HG03565 (cell line): ENCODE results near the gene ZGPAT.

Experiments
- ATAC-seq: cut with Tn5 transposase; IDR thresholded peaks from one replicate; pipeline ENCODE4 v1.9.1; 2021; ENCODE audit warnings: mild to moderate bottlenecking, moderate library complexity; ENCODE audit not compliant: unreplicated experiment

The ZGPAT gene

DNA sequence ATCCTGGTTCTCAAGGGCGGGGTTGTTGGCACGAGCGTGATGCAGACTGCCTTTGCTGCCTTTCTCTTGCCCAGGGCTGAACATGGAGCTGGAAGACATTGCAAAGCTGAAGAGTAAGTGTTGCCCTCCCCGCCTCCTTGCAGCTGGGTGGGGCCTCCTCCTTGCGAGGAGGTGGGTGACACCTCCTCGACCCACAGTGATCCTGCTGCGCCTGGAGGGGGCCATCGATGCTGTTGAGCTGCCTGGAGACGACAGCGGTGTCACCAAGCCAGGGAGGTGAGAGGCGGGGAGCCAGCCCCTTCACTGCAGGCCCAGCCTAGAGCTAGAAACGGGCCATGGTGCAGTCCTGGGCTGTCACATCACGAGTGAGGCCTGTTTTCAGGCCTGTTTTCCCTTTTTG lies 29.8 kb upstream of the ZGPAT start:
- no peak for ATAC-seq

DNA sequence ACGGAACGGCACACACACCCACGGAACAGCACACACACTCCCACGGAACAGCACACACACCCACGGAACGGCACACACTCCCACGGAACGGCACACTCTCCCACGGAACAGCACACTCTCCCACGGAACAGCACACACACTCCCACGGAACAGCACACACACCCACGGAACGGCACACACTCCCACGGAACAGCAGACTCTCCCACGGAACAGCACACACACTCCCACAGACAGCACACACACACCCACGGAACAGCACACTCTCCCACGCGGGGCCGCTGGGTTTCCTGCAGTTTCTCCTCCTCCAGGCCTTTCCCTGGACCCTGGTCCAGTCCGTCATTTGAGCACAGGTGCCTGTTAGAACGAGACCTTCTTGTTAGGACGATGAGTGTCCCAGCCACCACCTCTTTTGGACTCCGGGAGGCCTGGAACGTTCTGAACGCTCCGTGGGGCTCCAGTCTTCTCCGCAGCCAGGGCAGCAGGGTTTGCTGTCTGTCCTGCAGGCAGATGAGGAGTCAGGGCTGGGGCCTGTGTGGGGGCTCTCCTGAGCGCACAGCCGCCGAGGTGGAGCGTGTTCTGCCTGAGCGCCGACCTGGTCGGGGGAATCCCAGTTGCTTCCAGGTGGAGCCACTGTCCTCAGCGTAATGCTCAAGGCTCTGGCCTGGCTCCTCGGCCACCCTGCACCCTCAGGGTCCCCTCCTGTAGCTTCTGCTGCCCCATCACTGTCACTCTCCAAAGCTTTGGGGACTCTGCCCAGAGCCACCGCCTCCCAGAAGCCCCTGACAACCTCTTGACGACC lies 29.0 kb upstream of the ZGPAT start:
- ATAC-seq = no peak

DNA sequence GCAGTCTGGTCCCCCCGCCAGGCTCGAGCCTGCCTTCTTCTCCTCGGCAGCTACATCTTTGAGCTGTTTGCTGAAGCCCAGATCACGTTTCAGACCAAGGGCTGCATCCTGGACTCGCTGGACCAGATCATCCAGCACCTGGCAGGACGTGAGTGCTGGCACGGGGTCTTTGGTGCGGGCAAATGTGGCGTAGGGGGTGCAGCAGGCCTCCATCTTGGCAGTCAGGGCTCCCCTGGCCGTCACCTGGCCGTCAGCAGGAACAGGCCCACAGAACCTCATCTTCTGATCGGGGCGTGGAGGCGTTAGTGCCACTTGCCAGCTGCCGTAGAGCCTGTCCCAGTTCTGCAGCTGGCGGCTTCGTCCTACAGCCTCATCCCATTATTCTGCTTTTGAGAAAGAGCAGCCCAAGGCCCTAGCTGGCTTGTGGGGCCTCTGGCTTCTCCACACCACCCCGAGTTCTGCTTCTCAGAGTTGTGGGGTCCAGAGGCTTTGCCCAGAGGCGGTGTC lies 28.0 kb upstream of the ZGPAT start:
- no peak for ATAC-seq

DNA sequence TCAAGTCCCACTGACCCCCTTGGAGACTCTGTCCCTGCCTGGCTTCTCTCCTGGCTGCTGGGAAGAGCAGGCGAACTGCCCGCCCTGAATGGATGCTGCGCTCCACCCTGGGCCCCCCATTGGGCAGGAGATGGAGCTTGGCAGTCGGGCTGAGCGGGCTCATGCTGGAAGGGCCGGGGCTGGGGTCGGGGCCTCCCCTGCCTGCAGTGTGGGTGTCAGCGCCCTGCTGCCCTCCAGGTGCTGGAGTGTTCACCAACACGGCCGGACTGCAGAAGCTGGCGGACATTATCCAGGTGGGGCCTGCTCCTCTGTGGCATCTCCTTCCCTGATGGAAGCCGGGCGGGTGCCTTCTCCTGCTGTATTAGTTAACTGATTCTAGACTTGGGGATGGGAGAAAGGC lies 27.4 kb upstream of the ZGPAT start:
- ATAC-seq = no peak

DNA sequence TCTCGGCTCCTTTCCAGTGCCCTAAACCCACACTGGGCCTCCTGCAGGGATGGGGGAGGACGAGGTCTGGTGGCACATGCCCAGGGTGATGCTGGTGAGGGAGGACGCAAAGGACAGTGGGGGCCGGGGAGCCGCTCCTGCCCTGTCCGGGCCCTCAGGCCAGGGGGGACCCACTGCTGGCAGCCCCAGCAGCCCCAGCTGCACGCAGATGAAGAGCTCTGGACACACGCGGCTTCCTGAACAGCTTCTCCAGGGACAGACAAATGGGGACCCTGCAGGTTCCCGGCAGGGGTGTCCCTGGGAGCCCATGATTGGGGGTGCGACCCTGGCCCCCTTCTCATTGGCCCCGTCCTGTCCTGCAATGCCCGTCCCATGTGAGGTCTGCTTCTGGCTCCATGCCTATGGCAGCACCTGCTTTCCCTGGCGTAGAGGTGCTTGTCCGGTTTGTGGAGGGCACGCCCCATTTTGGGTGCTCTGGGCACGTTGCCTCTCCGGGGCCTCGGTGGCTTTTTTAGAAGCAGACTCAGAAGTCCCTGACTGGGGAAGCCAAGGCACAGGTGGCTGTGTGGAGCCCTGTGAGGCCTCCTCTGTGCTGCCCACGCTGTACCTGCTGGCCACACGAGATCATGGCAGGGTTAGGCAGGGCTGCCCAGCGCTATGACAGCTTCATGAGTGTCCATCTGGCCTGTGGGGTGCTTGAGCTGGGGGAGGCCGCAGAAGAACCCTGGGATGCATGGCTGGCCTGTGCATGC lies 26.8 kb upstream of the ZGPAT start:
- no peak for ATAC-seq

DNA sequence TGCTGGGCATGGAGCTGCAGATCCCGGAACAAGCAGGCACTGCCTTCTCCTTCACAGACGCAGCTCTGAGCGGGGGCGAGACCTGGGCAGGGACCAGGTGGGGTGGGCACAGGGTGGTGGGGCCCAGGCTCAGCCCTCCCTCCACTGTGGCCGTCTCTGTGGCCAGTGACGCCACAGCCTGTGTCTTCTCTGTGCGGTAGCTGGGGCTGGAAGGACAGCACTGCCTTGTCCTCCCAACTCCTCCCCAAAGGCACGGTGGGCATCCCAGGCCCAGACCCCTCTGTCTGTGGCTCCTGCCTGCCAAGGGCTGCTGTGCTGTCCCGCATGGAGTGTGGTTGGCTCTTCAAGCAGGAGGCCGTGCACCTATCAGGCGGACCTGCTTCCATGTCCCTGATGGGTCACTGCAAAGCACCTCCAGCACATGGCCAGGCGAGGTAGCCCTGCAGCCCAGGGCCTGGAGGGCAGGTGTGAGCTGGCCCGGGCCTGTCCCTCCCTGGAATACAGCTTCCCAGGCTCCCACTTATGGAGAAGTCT lies 26.2 kb upstream of the ZGPAT start:
- ATAC-seq = no peak

DNA sequence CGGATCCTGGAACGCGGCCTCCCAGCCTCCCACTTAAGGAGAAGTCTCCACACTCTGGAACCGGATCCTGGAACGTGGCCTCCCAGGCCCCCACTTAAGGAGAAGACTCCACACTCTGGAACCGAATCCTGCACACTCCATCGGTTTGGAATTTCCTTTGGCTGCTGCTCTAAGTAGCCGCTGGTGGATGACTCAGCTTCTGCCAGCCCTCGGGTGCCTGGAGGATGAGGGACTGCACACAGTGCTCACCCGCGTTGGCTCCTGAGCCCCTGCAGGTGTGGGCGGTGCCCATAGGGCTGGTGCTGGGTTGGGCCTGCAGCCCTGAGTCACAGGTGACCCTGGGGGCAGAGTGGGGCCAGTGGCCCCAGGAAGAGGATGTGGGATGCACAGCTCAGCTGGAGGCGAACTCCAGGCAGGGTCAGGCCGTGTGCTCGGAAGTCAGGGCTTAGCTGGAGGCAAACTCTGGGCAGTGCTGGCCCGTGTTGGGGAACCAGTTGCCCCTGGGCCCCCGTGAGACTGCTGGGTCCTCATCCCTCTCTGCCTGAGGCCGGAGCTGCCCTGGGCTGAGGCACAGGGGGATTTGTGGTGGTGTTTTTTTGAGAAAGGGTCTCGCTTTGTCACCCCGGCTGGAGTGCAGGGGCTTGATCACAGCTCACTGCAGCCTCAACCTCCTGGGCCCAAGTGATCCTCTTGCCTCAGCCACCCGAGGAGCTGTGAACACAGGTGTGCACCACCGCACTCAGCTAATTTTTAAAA lies 25.3 kb upstream of the ZGPAT start:
- no peak for ATAC-seq

DNA sequence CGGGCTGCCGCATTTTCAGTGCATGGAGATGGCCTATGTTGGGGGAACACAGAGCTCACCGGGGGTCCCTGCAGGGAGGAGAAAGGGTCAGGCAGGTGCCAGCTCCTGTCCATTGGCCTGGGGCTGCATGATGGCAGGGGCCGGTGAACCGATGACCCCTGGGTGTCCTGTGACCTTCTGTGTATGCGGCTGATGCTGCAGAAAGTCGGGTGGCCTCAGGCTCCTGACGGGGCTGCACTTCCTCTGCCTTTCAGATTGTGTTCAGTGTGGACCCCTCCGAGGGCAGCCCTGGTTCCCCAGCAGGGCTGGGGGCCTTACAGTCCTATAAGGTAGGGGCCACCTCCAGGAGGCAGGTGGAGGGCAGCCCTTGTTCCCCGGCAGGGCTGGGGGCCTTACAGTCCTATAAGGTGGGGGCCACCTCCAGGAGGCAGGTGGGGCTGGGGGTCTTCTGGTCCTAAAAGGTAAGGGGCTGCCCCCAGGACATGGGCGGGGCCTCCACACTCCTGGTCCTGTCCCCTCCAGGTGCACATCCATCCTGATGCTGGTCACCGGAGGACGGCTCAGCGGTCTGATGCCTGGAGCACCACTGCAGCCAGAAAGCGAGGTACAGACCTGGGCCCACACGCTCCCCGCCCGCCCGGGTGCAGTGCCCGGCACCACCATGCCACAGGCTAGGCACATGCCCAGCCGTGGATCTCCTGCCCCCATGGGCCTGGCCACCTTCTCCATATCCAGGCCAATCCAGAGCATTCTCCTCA lies 22.4 kb upstream of the ZGPAT start:
- ATAC-seq = no peak

DNA sequence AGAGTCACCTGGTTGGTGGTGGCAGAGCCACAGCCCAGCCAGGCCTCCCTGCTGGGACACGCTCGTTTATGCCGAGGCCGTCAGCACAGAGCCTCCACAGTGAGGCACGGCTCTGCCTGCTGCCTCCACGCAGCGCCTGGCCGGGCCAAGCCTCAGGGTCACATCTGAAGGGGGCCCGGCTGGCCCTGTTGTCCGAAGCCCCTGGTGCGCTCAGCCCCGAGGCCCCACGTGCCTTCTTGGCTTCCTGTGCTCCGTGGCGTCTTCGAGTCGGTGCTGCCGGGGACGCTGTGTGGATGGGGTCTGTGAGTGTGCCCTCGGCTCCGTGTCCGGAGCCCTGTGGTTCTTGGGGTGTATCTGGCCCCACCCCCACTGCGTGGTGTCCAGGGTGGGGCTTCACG lies 21.7 kb upstream of the ZGPAT start:
- ATAC-seq = no peak

DNA sequence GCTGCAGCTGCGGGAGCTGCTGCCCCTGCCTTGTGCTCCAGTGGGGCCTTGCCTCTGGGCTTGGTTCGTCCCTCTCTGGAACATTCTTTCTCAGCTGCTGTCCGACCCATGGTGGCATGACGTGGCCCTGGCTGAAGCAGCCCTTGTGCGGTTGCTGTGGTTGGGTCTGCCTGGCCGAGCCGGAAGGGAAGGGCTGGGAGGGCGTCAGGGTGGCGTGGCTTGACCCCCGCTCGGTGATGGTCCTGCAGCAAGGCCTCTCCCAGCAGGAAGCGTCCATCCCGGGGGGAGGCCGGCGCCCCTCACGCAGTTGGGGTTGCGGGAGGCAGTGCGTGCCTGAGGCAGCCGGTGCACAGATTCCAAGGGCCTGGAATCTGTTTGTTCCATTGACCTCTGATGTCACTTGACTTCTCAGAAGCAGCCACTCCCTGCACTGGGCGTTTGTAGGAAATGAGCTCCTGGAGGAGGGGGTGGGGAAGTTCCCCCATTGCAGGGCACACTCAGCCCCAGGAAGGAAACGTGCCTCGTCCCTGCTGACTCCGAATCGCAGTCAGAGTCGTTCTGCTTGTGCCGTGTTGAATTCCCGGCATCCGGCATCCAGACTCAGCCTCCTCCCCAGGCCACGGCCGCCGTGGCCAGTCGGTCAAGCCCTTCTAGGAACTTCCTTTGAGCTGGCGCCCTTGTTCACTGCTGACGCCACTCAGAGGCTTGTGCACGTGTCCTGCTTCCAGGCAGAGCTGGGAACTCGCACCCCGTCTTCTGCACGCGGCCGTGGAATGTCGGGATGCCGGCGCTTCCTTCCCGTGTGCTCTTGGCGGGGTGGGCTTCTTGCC lies 21.1 kb upstream of the ZGPAT start:
- ATAC-seq = no peak

DNA sequence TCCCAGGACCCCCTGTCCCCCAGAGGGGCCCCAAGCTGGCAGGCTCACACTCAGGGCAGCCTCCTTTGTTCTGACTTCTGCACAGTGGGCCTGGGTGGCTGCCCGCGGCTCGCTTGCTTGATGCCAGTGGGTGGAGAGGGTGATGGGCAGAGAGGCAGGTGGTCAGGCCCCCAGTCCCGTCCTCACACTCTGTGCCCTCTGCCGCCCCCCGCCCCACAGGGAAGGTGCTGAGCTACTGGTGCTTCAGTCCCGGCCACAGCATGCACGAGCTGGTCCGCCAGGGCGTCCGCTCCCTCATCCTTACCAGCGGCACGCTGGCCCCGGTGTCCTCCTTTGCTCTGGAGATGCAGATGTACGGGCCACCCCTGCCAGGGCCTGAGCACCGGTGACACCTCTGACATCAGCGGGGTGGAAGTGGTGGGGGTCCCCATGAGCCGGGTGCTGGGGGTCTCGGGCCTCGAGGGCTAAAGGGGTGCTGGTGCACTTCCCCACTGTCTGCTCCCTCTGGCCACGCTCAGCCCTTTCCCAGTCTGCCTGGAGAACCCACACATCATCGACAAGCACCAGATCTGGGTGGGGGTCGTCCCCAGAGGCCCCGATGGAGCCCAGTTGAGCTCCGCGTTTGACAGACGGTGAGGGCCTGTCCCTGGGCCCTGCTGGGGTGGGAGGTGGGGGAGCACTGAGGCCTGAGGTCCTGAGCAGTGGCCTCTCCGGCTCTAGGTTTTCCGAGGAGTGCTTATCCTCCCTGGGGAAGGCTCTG lies 20.2 kb upstream of the ZGPAT start:
- no peak for ATAC-seq

DNA sequence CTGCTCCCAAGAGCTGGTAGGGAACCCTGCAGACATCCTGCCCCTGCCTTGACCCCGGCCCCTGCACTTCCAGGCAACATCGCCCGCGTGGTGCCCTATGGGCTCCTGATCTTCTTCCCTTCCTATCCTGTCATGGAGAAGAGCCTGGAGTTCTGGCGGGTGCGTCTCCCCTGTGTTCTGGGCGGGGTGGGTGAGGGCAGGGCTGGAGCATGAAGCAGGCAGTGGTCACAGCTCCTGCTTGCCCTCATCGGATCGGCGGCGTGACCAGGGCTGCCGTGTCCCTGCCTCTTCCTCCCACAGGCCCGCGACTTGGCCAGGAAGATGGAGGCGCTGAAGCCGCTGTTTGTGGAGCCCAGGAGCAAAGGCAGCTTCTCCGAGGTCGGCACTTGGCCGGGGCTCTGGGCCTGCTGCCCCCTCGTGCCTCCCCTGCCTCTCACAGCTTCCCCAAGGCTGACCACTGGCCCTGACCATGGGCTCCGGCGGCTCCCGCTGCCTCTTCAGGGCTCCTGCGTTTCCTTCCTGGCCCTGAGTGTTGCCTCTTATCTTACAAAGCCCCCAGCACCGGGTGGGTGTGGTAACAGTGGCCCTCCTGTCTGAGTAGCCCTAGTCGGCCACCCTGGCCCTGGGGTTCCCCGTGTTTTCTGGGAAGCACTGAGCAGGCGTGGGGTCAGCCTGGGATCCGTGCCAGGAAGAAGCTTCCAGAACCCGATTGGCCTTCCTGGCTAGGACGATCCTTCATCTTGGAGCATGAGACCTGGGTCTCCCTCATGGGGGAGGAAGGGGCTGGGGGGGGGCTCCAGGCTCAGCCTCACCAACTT lies 19.4 kb upstream of the ZGPAT start:
- no peak for ATAC-seq

DNA sequence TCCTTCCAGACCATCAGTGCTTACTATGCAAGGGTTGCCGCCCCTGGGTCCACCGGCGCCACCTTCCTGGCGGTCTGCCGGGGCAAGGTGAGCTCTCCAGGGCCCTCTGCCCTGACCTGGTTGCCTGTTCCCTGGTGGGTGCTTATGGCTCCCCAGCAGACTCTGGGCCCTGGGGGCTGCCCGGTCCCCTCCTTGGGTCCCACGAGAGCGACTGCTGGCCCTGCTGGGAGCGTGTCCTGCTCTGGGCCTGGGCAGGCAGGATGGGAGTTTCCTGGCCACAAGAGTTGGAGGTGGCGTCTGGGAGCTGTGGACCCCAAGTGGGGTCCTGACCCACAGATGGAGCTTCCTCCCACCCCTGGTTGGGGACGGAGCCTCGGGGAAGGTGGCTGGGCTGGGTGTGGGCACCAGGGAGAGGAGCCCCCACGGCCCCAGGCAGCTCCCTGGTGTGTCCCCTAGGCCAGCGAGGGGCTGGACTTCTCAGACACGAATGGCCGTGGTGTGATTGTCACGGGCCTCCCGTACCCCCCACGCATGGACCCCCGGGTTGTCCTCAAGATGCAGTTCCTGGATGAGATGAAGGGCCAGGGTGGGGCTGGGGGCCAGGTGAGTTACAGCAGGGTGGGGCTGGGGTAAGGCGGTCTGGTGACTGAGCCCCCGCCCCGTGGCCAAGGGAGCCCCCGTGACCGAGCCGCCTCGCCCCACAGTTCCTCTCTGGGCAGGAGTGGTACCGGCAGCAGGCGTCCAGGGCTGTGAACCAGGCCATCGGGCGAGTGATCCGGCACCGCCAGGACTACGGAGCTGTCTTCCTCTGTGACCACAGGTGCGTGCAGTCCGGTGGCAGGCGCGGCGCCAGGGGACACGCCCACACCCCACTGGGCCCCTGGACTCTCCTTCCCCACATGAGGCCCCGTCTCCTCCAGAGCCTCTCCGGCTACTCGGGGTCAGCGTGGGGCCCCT lies 18.5 kb upstream of the ZGPAT start:
- no peak for ATAC-seq

DNA sequence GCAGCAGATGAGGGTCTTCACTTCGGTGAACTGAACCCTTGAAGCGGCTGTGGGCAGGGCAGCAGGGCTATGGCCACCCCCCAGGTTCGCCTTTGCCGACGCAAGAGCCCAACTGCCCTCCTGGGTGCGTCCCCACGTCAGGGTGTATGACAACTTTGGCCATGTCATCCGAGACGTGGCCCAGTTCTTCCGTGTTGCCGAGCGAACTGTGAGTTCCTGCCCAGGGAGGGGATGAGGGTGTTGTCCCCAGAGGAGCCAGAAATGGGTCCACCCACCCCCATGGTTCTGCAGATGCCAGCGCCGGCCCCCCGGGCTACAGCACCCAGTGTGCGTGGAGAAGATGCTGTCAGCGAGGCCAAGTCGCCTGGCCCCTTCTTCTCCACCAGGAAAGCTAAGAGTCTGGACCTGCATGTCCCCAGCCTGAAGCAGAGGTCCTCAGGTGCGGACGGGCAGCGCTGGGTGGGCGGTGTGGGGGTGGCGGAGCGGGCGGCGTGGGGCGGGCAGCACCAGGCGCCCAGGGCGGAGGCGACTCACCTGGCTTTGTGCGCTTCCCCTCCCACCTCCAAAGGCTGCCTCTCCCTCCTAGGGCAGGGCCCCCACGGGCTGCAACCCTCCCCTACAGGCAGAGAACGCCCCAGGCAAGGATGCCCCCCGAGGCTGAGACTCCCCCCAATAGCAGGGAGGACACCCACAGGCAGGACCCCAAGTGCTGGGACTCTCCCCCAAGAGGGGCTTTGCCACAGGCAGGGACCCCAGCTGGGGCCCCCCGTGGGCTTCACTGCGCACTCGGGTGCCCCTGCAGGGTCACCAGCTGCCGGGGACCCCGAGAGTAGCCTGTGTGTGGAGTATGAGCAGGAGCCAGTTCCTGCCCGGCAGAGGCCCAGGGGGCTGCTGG lies 17.6 kb upstream of the ZGPAT start:
- no peak for ATAC-seq

DNA sequence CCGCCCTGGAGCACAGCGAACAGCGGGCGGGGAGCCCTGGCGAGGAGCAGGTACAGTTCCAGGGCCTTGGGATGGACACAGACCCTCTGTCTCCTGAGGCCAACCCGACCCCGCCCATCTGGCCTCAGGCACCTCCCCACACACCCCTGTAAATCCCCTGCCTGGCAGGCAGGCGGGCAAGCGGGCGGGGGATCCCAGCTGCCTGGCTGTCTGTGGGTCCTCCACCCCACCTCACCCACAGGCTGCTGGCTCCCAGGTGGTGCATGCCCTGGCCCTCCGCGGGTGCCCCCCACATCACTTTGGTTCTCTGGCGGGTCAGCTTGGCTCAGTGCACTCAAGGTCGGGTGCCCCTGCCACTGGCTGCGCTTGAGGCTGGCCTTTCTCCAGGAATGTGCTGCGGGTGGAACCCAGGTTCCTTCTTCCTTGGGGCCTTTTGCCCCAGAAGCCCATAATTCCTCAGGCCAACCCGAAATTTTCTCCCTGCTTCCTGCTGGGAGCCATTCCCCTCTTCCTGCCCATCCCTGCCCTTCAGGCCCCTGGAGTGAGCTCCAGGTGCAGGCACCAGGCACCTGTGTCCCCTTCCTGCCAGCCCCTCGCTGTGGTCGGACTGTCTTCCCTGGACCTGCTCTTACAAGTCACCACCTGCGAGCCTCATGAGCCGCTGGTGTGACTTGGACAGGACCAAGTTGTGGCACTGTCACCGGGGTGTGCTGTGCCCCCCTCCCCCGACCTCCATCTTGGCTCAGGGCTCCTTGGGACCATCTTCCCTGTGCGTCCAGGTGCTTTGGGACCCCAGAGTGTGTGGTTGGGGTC lies 16.7 kb upstream of the ZGPAT start:
- no peak for ATAC-seq
